GM18520 (cell line): Measurements from ENCODE around the gene CAPN9.

Experiments used
- ATAC-seq: cut with Tn5 transposase; IDR thresholded peaks from one replicate; pipeline ENCODE4 v1.9.1; 2021; ENCODE audit not compliant: unreplicated experiment

CAPN9 gene

DNA sequence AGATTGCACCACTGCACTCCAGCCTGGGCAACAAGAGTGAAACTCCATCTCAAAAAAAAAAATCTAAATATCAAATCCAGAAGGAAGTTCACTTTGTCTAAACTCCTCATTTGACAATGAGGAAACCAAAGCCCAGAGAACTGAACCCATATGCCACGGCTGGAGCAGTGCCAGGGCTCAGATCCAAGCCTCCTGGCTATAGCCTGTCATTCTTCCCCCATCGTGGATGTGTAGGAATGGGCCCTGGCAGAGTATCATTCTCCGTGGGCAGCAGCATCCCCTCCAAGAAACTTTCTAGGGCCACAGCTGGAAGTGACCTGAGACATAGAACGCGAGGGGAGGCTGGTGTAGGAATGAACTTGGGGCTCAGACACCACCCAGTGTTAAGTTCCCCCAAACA lies 47.2 kb downstream of the CAPN9 start:
- no peak for ATAC-seq

DNA sequence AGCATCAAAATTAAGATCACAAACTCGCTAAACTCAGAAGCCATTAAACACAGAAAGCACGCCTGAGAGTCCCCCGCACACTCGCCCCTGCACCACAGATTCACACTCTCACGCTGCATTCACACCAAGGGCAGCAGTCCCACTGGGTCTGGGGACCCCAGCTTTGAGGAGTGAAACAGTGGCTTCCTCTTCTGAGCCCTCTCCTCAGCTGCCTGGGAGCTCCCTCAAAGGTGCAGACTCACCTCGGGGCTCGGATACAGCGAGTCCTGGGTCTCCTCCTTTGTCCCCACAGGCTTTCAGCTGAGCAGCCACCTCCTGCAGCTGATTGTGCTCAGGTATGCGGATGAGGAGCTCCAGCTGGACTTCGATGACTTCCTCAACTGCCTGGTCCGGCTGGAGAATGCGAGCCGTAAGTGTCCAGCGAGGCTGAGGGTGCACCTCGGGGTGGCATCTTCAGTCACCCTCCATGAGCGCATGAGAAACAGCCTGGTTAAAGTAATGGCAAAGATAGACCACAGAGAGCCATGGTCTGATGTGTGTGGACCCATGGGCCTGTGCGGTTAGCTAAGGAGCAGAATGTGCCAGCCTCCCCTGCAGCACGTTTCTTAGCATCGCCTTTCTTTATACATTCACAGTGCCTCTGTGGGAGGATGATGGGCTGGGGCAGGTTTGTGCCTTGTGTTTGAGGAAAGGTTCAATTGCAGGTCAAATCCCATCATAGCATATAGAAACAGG lies 47.9 kb downstream of the CAPN9 start:
- ATAC-seq: no peak

DNA sequence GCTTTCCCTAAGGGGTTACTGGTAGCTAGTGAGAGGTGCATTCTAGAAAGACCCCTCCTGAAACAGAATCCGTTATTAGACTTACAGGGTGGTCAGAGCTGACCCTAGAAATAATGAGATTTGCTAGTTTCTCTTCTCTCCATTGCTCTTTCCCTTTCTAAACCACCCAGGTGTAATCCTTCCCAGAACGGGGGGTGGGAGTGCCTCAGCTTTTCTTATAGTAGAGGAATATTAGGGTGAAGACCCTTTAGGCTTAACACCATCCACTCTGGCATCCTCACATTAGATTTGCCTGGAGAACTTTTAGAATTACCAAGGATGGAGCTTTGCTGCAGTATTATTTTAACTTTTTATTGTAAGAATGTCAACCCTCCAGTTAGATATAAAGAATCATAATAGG lies 49.4 kb downstream of the CAPN9 start:
- no peak for ATAC-seq

DNA sequence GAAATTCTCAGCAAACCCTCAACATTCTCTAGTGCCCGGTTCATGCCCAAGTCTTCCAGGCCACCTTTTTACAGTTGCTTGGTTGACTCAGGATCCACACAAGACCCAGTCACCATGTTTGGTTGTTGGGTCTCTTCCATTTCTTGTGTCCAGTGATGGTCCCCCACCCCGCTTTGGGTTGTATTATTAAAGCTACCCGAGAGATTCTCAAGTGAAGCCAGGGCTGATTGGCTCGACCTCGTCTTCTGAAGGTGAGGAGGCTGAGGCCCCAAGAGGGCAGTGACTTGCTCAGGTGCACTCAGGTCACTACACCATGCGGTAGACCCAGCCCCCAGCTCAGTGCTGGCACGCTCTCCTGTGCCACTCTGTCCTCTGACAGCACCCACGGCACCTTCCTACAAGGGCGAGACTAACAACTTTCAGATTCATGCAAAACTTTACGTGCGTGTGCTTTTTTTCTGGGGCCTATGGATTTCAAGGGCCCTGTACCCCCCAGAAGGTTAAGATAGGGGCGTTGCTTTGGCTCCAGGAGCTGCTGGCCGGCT lies 50.3 kb downstream of the CAPN9 start:
- no peak for ATAC-seq

DNA sequence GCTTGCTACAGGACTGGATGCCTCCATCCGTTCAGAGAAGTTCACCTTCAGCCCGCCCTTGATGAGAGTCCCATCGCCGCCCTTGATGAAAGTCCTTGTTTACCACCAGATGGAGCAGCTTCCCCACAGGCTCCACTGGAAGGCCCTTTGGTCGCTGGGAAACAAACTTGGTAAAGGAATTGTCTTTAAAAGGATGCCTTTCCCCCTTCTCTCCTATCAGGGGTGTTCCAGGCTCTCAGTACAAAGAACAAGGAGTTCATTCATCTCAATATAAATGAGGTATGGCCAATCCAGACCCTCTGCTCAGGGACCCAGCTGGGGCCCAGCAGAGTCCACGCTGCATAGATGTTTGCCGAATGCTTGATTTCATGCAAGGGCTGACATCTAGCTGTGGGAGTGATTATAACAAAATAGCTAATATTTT lies 50.8 kb downstream of the CAPN9 start:
- ATAC-seq: no peak

DNA sequence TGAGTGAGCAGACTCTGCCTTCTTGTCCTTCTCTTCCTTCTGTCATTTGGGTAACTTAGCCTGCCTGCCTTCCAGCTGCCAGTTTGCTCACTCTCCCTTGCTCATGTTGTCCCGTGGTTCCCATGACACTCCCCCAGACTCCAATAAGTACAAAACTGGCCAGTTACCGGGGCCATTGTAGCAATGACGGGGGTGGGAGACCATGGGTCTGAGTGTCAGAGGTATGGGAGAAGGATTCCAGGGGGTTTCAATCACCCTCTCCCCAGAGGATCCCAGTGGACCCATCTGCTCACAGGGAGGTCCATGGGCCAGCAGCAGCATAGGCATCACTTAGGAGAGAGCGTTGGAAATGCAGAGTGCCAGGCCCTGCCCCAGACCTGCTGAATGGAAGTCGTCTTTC lies 51.3 kb downstream of the CAPN9 start:
- ATAC-seq: no peak

DNA sequence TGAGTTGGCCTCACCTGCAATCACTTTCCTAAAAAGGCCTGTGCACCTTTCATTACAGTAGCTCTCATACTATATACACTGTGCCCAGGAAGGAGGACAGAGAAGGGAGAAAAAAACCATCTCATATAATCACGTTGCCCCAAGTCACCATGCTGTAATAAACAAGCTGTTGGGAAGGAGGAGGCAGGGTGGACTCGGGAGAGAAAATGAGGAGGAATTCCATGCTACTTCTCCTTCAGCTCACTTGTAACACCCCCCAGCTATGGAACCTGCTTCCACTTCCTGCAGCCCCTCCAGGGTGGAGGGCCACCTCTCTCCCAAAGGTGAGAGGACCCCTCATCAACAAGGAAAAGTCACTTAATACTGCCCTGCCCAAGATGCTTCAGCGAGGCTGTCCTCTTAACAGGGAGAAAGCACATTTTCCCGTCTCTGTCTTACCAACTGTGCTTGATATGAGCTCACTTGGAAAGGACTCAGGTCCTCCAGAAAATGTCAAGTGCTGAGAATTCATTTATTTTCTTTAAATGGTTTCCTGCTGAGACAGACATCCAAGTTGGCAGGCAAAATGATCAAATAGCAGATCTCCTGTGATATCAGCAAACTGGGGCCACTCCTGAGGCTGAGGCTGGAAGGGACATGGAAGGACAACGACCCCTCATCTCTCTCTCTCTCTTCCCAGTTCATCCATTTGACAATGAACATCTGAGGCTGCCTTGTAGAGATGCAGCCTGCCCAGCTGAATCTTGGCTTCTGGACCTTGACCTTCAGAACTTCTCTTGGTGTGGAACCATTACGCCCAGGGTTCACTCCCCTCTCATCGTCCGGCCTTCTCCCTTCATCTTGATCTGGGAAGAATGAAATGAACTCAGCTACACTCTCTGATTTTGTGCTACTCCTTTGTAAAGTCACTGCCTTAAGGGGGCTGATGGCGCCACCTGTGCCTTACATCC lies 54.0 kb downstream of the CAPN9 start:
- no peak for ATAC-seq

DNA sequence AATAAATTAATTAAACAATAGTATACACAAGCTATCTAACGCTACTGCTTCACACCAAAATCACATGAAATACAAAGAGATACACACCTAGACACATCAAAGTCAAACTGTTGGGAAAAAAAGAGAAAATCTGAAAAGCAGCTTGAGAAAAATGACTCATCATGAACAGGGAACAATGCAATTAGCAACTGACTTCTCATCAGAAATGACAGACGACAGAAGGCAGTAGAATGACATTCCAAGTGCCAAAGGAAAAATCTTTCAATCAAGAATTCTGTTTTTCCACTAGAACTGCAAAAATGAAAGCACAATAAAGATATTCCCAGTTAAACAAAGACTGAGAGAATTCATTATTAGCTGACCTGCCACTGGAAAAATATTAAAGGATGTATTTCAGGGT lies 57.2 kb downstream of the CAPN9 start:
- ATAC-seq: no peak

DNA sequence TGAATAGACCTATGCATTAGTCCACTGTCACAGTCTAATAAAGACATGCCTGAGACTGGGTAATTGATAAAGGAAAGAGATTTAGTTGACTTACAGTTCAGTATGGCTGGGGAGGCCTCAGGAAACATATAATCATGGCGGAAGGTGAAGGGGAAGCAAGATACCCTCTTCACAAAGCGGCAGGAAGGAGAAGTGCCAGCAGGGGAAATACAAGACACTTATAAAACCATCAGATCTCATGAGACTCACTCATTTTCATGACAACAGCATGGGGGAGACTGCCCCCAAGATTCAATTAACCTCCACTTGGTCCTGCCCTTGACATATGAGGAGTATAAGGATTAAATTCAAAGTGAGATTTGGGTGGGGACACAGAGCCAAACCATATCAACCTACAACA lies 59.4 kb downstream of the CAPN9 start:
- ATAC-seq: no peak

DNA sequence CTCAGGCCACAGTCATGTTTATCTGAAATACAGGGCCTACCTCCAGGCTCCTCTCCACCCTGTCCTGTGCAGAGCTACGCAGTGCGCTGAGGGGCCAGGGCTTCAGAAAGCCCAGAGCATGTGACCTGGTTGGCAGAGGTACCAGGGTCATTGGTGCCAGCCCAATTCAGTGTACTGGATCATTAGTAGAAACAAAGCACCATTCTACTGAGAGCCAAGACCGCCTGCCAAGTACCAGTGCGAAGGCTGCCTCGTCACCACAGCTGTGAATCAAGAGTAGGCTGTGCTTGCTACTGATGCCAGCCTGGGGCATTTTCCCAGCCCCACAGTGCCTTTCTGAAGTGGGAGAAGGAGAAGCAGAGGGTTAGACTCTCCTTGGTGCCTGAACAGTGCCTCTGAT lies 59.8 kb downstream of the CAPN9 start:
- no peak for ATAC-seq

DNA sequence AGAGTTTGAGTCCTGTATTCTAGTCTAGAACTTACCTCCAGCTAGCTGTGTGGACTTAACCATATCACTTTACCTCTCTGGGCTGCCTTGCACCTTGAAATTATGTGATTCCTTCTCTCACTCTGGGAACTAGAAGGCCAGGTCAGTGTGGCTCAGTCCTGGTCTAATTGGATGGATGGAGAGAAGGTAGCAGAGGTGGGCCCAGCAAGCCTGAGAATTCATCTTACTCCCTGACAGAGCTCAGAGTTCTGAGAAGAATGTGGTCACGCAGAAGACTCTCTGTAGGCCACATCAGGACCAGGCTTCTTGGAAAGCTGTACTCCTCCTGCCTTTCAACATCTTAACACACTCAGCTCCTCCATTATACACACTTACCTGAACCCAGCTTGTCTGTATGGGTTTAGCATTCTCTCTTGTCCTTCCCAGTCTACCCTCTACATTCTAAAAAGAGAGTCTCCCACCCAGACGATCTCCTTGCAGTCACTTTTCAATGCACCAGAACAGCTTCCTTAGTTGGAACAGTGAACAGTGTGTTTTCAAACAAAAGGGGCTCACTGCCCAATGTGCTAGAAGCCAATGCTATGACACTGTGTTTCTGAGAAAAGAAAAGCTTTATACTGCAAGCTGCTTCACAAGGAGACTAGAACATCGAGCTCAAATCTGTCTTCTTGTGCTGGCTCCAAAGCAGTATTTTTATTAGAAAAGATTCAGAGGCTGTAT lies 60.5 kb downstream of the CAPN9 start:
- no peak for ATAC-seq

DNA sequence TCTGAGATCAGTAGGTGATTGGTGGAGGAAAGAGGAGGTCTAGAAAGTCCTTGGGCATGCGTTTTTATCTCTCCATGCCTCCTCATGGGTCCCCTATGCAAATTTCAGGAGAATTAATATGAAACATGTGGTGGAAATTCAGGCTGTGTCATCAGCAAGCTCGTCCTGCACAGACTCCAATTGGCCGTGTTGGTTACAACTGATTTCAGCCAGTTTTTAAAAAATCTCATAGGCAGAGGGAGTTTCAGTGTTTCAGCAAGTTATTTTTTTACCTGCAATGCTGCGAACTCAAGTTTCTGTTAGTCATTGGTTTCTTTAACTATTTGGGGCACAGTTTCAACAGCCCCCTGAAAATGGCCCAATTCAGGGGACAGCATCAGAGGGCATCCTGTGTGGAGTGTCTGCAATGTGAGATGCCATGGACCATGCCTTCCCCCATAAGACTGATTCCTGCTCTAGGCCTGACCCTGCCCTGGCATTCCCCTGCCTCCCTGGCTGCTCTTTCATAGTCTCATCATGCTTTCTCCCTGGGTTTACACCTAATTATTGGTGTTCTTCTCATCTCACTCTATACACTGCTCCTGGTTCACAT lies 61.2 kb downstream of the CAPN9 start:
- ATAC-seq: no peak

DNA sequence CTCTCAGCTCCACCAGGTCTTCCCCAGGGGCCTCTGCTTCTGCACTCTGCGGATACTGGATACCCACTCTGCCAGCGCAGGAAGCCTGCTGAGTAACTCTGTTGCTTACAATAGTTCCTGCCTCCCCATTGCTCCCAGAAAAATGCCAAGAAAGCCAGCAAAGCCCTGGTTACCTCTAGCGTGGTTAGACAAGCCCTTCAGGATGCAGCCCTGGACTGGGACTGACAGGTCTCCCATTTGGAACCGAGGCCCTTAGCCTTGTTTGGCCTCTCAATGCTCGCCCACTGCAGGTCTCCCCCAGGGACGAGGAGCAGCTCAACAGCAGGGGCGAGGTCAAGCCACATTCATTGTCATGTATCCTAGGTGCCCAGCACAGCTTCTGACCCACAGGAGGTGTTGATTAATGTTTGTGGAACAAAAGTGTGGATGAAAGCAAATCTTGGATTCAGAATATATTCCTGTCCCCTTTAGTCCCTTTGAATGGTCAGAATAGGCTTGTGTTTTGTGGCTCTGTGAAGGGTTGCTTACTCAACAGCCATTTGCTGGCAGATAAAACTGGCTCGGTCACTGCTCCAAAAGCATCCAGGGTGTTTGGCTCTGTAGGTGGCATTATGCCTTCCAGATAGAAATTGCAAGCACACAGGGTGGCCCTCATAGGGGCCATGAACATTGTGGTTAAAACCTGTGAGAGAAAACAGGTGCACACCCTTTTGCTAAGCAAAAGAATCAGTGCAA lies 62.2 kb downstream of the CAPN9 start:
- no peak for ATAC-seq

DNA sequence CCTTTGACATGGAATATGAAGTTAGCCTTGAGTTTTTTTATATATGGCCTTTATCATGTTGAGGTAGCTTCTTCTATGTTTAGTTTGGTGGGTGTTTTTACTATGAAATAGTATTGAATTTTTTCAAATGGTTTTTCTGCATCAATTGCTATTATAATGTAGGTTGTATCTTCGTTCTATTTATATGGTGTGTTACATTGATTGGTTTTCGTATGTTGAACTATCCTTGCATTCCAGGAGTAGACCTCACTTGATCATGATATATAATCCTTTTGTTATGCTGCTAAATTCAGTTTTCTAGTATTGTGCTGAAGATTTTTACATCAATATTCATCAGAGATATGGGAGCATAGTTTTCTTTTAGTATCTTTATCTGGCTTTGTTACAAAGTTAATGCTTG lies 65.4 kb downstream of the CAPN9 start:
- ATAC-seq: no peak

DNA sequence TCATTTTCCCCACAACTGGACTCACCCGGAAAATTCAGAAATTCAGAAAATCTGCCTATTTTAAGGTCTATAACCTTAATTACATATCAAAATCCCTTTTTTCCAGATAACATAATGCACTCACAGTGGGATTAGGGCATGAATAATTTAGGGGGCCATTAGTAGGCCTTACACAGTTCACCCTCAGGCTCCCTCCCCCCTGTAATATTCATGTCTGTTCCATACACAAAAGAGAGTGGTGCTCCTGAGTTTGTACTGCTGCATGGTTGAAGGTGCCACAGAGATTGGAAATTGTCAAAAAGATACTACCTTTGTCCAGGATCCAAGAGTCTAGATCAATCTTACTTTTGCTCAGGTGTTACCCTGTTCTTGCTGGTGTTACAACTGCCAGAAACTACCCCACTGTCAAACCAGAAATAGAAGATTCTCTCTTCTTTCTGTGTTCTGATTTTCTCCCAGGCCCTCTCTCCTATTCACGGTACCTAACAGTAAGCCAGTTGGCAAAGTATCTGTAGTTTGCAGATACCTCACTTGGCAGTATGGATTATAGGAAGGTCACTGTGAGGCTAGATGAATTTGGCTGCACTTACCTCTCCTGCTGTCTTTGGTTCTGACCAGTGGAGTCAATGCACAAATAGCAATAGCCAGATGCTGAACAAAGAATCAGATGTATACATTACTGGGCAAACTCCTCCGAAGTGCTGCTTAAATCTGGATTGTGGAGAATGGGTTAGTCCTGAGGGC lies 67.9 kb downstream of the CAPN9 start:
- no peak for ATAC-seq

DNA sequence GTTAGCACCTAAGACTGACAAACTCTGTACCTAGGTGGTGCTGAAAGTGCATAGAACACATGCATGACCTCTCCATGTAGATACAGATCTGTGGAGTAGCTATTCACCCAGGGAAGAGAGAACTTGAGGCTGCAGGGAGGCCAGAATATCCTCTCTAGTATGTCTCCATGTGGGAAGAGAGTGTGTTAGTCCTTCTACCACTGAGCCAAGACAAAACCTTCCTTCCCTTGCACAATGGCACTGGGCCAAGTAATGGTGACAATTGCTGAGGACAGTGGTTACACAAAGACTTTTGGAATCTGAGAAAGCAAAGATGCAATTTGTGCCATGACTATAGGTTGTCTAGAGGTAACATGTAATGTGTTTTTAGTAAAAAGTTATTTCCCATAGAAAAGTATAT lies 68.8 kb downstream of the CAPN9 start:
- ATAC-seq: no peak

DNA sequence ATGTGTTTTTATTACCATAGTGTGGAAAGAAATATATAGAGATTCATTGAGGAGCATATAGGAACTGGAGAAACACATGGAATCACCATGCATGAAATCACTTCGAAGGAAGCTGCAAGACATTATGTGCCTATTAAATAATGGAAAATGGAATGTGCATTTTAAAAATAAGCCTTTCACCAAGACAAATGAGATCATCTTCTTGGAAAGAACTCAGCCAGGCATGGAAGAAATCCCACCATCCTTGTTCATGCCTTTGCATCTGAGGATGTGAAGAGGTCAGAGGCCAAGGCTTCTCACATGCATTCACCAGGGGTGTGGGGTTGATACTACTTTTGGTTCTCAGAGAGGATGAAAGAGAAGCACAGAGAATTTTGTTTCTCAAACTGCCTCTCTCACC lies 71.2 kb downstream of the CAPN9 start:
- ATAC-seq: no peak

DNA sequence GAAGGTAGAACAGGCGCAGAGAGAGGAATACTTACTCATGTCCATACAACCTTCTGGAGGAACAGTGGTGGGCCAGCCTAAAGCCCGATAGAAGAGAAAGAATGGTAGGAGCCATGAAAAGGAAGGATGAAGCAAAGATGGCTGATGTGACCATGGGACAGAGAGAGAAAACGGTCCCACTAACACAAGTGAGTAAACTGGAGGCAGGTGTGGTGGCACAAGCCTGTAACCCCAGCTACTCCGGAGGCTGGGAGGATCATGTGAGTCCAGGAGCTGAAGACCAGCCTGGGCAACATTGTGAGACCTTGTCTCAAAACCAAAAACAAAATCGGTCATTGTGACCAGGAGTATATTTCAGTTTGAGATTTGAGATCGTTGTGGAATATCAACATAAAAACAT lies 71.7 kb downstream of the CAPN9 start:
- no peak for ATAC-seq

DNA sequence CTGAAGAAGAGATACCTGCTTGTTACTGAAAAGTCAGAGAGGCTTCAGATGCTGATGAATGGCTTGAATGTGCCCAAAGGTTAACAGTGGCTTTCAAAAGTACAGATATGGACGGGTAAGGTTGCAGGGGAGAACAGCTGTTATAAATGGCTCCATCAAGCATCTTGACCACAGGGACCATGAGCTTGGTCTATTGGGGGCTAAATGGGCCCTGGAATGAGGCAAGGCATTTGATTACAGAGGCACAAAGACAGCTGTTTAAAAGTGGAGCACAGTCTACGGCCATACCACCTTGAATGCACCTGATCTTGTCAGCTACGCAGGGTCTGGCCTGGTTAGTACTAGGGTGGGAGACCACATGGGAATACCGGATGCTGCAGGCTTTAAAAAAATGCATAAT lies 72.8 kb downstream of the CAPN9 start:
- ATAC-seq: no peak

DNA sequence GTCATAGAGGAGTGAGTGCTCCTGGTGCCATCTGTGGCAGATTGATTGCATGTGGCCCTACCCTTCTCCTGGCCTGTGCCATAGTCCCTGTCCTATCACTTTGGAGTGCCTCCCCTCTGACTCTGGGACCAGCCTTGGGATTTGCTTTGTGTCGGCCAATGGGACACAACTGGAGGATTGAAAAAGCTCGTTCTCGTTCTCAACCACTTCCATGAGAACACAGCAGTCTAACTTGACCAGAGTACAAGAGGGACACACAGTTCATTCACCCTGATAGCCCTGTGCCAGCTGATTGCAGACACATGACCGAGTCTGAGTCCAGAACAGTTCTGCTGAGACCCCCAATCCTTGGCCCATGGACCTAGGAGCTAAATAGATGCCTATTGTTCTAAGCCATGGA lies 73.4 kb downstream of the CAPN9 start:
- no peak for ATAC-seq
